Activated T-helper 1 cell treated with anti-CD3 and anti-CD28 coated beads, Interleukin-12 subunit alpha, Interleukin-12 subunit beta, Interleukin-2, Interleukin-4 antibody, amounts not matched to agents 30 ng/mL and 10 ng/mL and 1 ng/mL, durations not matched to agents 14 hours and 24 hours and 36 hours (primary cell): Measurements from ENCODE around the gene PIK3R2. TPM values are rescaled to one million over a fixed set of nuclear protein-coding genes. Genes with fewer than 3 reads are reported as not detected.
A peak's percentile ranks its signal among the peaks of the same experiment; 100 is the strongest.
"Not testable (repeated sequence)": the region's sequence is repeated elsewhere in the genome, so short reads cannot be mapped to it uniquely, and the experiment has no call there.

Experiments
- DNase-seq: peaks from one replicate; pipeline ENCODE4 v3.0.0; 2021; ENCODE audit warnings: low spot score
- H3K27ac Mint-ChIP-seq: one replicate; pipeline ENCODE4 v1.8.0; 2021; ENCODE audit warnings: mild to moderate bottlenecking, mixed read lengths
- H3K27me3 Mint-ChIP-seq: one replicate; pipeline ENCODE4 v1.8.0; 2022; ENCODE audit warnings: mild to moderate bottlenecking, moderate library complexity, mixed read lengths; ENCODE audit not compliant: insufficient read depth
- H3K36me3 Mint-ChIP-seq: one replicate; pipeline ENCODE4 v1.8.0; 2021; ENCODE audit warnings: low read depth, mixed read lengths
- H3K4me1 Mint-ChIP-seq: one replicate; pipeline ENCODE4 v1.8.0; 2021; ENCODE audit warnings: low read depth, mixed read lengths
- H3K4me3 Mint-ChIP-seq: one replicate; pipeline ENCODE4 v1.8.0; 2021; ENCODE audit warnings: mild to moderate bottlenecking, moderate library complexity, mixed read lengths
- H3K9me3 Mint-ChIP-seq: one replicate; pipeline ENCODE4 v1.8.0; 2021; ENCODE audit warnings: mixed read lengths
- intact Hi-C: fragments of 100-400 bp; cut with micrococcal nuclease; formaldehyde crosslinking; loops from one replicate; pipeline ENCODE4 v1.15.1; 2024
- total RNA-seq: library from RNA; stranded (reverse); gene quantifications from 2 replicates; pipeline ENCODE4 v1.2.3, GENCODE V29; 2022

PIK3R2 gene
- 14.7 and 15.6 TPM in 2 replicates for total RNA-seq

- DNase-seq, result peak; percentile 100
- peaks cover 23% of the 10 kb centered on the region for H3K4me1 Mint-ChIP-seq
- no peaks in the 10 kb centered on the region for H3K9me3 Mint-ChIP-seq
- H3K4me3 Mint-ChIP-seq, result peak within 1 kb of the TSS; percentile 84
- intact Hi-C loops, result loop anchor here (1.0 to 10.0 kb wide), 10 partner anchors 8 to 1076 kb away; partner anchors contain the start of genes ARRDC2, HAUS8, LSM4 and MYO9B
- H3K27ac Mint-ChIP-seq, result peak within 1 kb of the TSS; percentile 96
- peaks cover 8% of the 10 kb centered on the region for H3K36me3 Mint-ChIP-seq
- peaks cover 3% of the 10 kb centered on the region for H3K27me3 Mint-ChIP-seq
Measured at GRCh38 chr19:18152817-18153555, at the start of gene PIK3R2. TSS of gene PIK3R2 (plus strand) at chr19:18153163. CDS start at chr19:18155880, 2,717 bp downstream.

- DNase-seq, result no peak
- intact Hi-C loops, result loop anchor here (1.0 kb wide), 1 partner anchor 13 kb away; no protein-coding TSS in a partner anchor
- H3K36me3 Mint-ChIP-seq, result peaks cover under 1% of the 10 kb centered on the region
- peak overlapping the region; percentile 70 for H3K4me3 Mint-ChIP-seq
- no peaks in the 10 kb centered on the region for H3K9me3 Mint-ChIP-seq
- H3K27ac Mint-ChIP-seq, result no peak overlapping the region
- no peaks in the 10 kb centered on the region for H3K27me3 Mint-ChIP-seq
- H3K4me1 Mint-ChIP-seq, result peaks cover 16% of the 10 kb centered on the region
Measured at GRCh38 chr19:18104793-18105131, 48.2 kb upstream of the PIK3R2 start.

- DNase-seq, H3K36me3 Mint-ChIP-seq, H3K4me3 Mint-ChIP-seq, intact Hi-C loops, H3K27me3 Mint-ChIP-seq, H3K9me3 Mint-ChIP-seq, H3K27ac Mint-ChIP-seq: not testable (repeated sequence)
- peaks cover 13% of the 10 kb centered on the region for H3K4me1 Mint-ChIP-seq
Measured at GRCh38 chr19:18105259-18105658, 47.7 kb upstream of the PIK3R2 start.

GRCh38 chr19:18107235-18107634 lies 45.7 kb upstream of the PIK3R2 start:
- intact Hi-C loops, result no loop called here
- H3K4me1 Mint-ChIP-seq, result peaks cover 13% of the 10 kb centered on the region
- H3K36me3 Mint-ChIP-seq, result peaks cover 2% of the 10 kb centered on the region
- H3K27ac Mint-ChIP-seq, result no peak overlapping the region
- H3K4me3 Mint-ChIP-seq, result peak overlapping the region; percentile 9
- no peak for DNase-seq
- H3K27me3 Mint-ChIP-seq, result no peaks in the 10 kb centered on the region
- no peaks in the 10 kb centered on the region for H3K9me3 Mint-ChIP-seq

- H3K4me3 Mint-ChIP-seq, result peak overlapping the region; percentile 75
- peaks cover 2% of the 10 kb centered on the region for H3K36me3 Mint-ChIP-seq
- H3K9me3 Mint-ChIP-seq, result no peaks in the 10 kb centered on the region
- DNase-seq, result no peak
- intact Hi-C loops, result no loop called here
- H3K4me1 Mint-ChIP-seq, result peaks cover 19% of the 10 kb centered on the region
- H3K27me3 Mint-ChIP-seq, result no peaks in the 10 kb centered on the region
- H3K27ac Mint-ChIP-seq, result no peak overlapping the region
Measured at GRCh38 chr19:18108897-18109296, 44.1 kb upstream of the PIK3R2 start.

GRCh38 chr19:18109341-18109732 lies 43.6 kb upstream of the PIK3R2 start:
- H3K36me3 Mint-ChIP-seq, result peaks cover 2% of the 10 kb centered on the region
- H3K9me3 Mint-ChIP-seq, result no peaks in the 10 kb centered on the region
- H3K4me1 Mint-ChIP-seq, result peaks cover 18% of the 10 kb centered on the region
- intact Hi-C loops, result no loop called here
- H3K27ac Mint-ChIP-seq, result no peak overlapping the region
- no peaks in the 10 kb centered on the region for H3K27me3 Mint-ChIP-seq
- H3K4me3 Mint-ChIP-seq, result peak overlapping the region; percentile 75
- DNase-seq, result no peak

GRCh38 chr19:18109733-18110608 lies 43.0 kb upstream of the PIK3R2 start:
- peaks cover 13% of the 10 kb centered on the region for H3K4me1 Mint-ChIP-seq
- H3K27ac Mint-ChIP-seq, result no peak overlapping the region
- DNase-seq, result peak; percentile 45
- peak overlapping the region; percentile 75 for H3K4me3 Mint-ChIP-seq
- H3K27me3 Mint-ChIP-seq, result no peaks in the 10 kb centered on the region
- peaks cover 5% of the 10 kb centered on the region for H3K36me3 Mint-ChIP-seq
- no peaks in the 10 kb centered on the region for H3K9me3 Mint-ChIP-seq
- intact Hi-C loops, result no loop called here

GRCh38 chr19:18110609-18111232 lies 42.2 kb upstream of the PIK3R2 start:
- peaks cover 13% of the 10 kb centered on the region for H3K4me1 Mint-ChIP-seq
- H3K4me3 Mint-ChIP-seq, result peak overlapping the region; percentile 66
- H3K9me3 Mint-ChIP-seq, result no peaks in the 10 kb centered on the region
- intact Hi-C loops, result no loop called here
- no peak overlapping the region for H3K27ac Mint-ChIP-seq
- no peak for DNase-seq
- no peaks in the 10 kb centered on the region for H3K27me3 Mint-ChIP-seq
- peaks cover 5% of the 10 kb centered on the region for H3K36me3 Mint-ChIP-seq

- Mint-ChIP-seq H3K36me3 (peaks cover 5% of the 10 kb centered on the region), H3K27me3 (no peaks in the 10 kb centered on the region)
Measured at GRCh38 chr19:18112989-18113478, 39.9 kb upstream of the PIK3R2 start.

GRCh38 chr19:18113827-18114226 lies 39.1 kb upstream of the PIK3R2 start:
- Mint-ChIP-seq H3K27ac (no peak overlapping the region), H3K4me3 (no peak overlapping the region), H3K36me3 (peaks cover 5% of the 10 kb centered on the region), H3K4me1 (peaks cover 23% of the 10 kb centered on the region), H3K9me3 (no peaks in the 10 kb centered on the region), H3K27me3 (no peaks in the 10 kb centered on the region)
- intact Hi-C loops, result loop anchor here (1.0 kb wide), 3 partner anchors 38 to 138 kb away; no protein-coding TSS in a partner anchor
- DNase-seq, result no peak

More at GRCh38 chr19:18112989-18113478, 39.9 kb upstream of the PIK3R2 start:
- Mint-ChIP-seq H3K4me3 (no peak overlapping the region), H3K9me3 (no peaks in the 10 kb centered on the region), H3K27ac (no peak overlapping the region), H3K4me1 (peaks cover 22% of the 10 kb centered on the region)
- intact Hi-C loops, result loop anchor here (1.0 kb wide), 3 partner anchors 39 to 139 kb away; no protein-coding TSS in a partner anchor
- DNase-seq, result peak; percentile 65

- peaks cover 26% of the 10 kb centered on the region for H3K4me1 Mint-ChIP-seq
- no peak overlapping the region for H3K27ac Mint-ChIP-seq
- H3K27me3 Mint-ChIP-seq, result no peaks in the 10 kb centered on the region
- peaks cover 5% of the 10 kb centered on the region for H3K36me3 Mint-ChIP-seq
- no peaks in the 10 kb centered on the region for H3K9me3 Mint-ChIP-seq
- H3K4me3 Mint-ChIP-seq, result no peak overlapping the region
- no peak for DNase-seq
- intact Hi-C loops, result no loop called here
Measured at GRCh38 chr19:18114483-18114882, 38.5 kb upstream of the PIK3R2 start.

- Mint-ChIP-seq H3K27me3 (no peaks in the 10 kb centered on the region), H3K36me3 (peaks cover 3% of the 10 kb centered on the region)
- intact Hi-C loops, result loop anchor here (1.0 kb wide), 3 partner anchors 13 to 87 kb away; partner anchors contain the start of gene RAB3A
Measured at GRCh38 chr19:18117364-18117691, 35.6 kb upstream of the PIK3R2 start.

More at GRCh38 chr19:18117364-18117691, 35.6 kb upstream of the PIK3R2 start:
- no peak for DNase-seq
- Mint-ChIP-seq H3K4me1 (peaks cover 34% of the 10 kb centered on the region), H3K27ac (peak overlapping the region; percentile 77), H3K4me3 (peak overlapping the region; percentile 77), H3K9me3 (no peaks in the 10 kb centered on the region)
